Loucy (cell line): ENCODE measurements around the gene EHF.

Source experiments
- H2AFZ ChIP-seq: fragments of 200-600 bp; sonication (generic); 2 replicates; pipeline ENCODE4 v1.6.0; 2016; ENCODE audit warnings: antibody characterized with exemption, mild to moderate bottlenecking, low read length, moderate library complexity
- H3F3A ChIP-seq: fragments of 200-600 bp; 2 replicates; pipeline ENCODE4 v1.6.0; 2016; ENCODE audit warnings: antibody characterized with exemption, low read depth, mild to moderate bottlenecking
- H3K27me3 ChIP-seq: fragments of 200-600 bp; sonication (generic); 2 replicates; pipeline ENCODE4 v1.6.1; 2014; ENCODE audit warnings: low read length, mild to moderate bottlenecking; ENCODE audit not compliant: insufficient read depth, poor library complexity, severe bottlenecking
- H3K36me3 ChIP-seq: fragments of 200-600 bp; sonication (generic); 2 replicates; pipeline ENCODE4 v1.6.1; 2016; ENCODE audit warnings: low read length; ENCODE audit not compliant: insufficient read depth
- H3K4me1 ChIP-seq: fragments of 200-600 bp; sonication (generic); 2 replicates; pipeline ENCODE4 v1.5.1; 2014; ENCODE audit warnings: low read length, mild to moderate bottlenecking; ENCODE audit not compliant: insufficient read depth, poor library complexity, severe bottlenecking
- H3K4me2 ChIP-seq: fragments of 200-600 bp; sonication (generic); 2 replicates; pipeline ENCODE4 v1.6.0; 2014; ENCODE audit warnings: antibody characterized with exemption, low read length, low read depth, mild to moderate bottlenecking; ENCODE audit not compliant: poor library complexity, severe bottlenecking
- H3K4me3 ChIP-seq: fragments of 200-600 bp; sonication (generic); 2 replicates; pipeline ENCODE4 v1.5.1; 2014; ENCODE audit warnings: low read length, mild to moderate bottlenecking, mixed read lengths; ENCODE audit not compliant: poor library complexity, severe bottlenecking
- H3K79me2 ChIP-seq: fragments of 200-600 bp; sonication (generic); 2 replicates; pipeline ENCODE4 v1.6.1; 2014; ENCODE audit warnings: low read length; ENCODE audit not compliant: insufficient read depth
- H3K9ac ChIP-seq: fragments of 200-600 bp; sonication (generic); 2 replicates; pipeline ENCODE4 v1.6.0; 2014; ENCODE audit warnings: mild to moderate bottlenecking, low read depth, low read length, moderate library complexity; ENCODE audit not compliant: poor library complexity, severe bottlenecking
- H3K9me2 ChIP-seq: fragments of 200-600 bp; sonication (generic); replicated peaks from 2 replicates; pipeline ENCODE4 v1.6.1; 2016; ENCODE audit warnings: low read depth, low read length, mixed read lengths
- H3K9me3 ChIP-seq: fragments of 200-600 bp; sonication (generic); 2 replicates; pipeline ENCODE4 v1.6.1; 2014; ENCODE audit warnings: mild to moderate bottlenecking, antibody characterized with exemption, low read length, low read depth; ENCODE audit not compliant: insufficient read depth
- H4K20me1 ChIP-seq: fragments of 200-600 bp; sonication (generic); 2 replicates; pipeline ENCODE4 v1.6.0; 2014; ENCODE audit warnings: antibody characterized with exemption, low read length, mild to moderate bottlenecking; ENCODE audit not compliant: insufficient read depth, poor library complexity, severe bottlenecking
- EZH2phosphoT487 ChIP-seq: fragments of 200-600 bp; IDR thresholded peaks from 2 replicates; pipeline ENCODE4 v1.6.1; 2018; ENCODE audit warnings: antibody characterized with exemption, mild to moderate bottlenecking, moderate library complexity, borderline replicate concordance
- TF ChIP-seq, protein P1 (sequence below): fragments of 200-600 bp; sonication (generic); conservative IDR thresholded peaks from 2 replicates; pipeline ENCODE4 v1.5.1; 2014; ENCODE audit warnings: mild to moderate bottlenecking, antibody characterized with exemption, low read length

EHF gene

DNA sequence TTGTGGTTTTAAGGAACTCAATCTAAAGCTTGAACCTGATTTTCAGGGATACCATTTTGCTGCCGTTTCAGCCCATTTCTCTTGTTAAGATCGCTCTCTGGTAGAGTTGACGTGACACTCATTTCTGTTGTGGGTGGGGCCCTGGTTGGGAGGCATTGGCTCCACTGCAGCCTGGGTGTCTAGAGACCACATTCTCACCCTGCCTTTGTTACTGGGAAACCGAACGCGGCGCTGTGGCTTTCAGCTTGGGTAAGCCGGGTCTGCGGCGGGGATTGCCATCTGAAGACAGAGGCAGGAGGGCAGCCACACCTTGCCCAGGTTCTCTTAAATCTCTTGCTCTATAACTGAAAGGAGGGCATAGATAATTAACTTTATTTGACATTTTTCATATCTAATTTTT lies 3.2 kb downstream of the EHF start:
- no peaks in the 10 kb centered on the region for H3F3A ChIP-seq
- H3K4me3 ChIP-seq, result no peak overlapping the region
- no peaks in the 10 kb centered on the region for H3K4me1 ChIP-seq

DNA sequence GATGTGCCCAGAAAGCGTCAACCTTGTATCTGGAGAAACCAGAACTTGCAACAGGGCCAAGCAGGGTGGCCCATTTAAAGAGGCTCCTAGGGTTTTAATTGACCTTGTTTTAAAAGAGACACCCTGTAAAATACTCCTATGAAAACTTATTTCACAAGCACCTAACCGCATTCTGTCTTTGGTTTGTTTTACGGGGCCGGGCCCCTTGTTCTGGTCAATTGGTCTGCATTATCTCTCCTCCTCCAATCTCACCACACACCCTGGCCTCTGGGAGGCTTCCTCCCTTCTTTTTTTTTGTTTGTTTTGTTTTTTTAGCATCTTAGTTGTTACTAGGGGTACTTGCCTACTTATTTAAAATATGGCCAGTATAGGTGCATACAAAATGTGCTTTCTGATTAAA lies 4.7 kb downstream of the EHF start:
- H3K9me2 ChIP-seq, result no peaks in the 10 kb centered on the region
- no peaks in the 10 kb centered on the region for H3K79me2 ChIP-seq
- no peaks in the 10 kb centered on the region for H3F3A ChIP-seq
- TF ChIP-seq EZH2phosphoT487, result no peak
- TF ChIP-seq, protein P1, sequence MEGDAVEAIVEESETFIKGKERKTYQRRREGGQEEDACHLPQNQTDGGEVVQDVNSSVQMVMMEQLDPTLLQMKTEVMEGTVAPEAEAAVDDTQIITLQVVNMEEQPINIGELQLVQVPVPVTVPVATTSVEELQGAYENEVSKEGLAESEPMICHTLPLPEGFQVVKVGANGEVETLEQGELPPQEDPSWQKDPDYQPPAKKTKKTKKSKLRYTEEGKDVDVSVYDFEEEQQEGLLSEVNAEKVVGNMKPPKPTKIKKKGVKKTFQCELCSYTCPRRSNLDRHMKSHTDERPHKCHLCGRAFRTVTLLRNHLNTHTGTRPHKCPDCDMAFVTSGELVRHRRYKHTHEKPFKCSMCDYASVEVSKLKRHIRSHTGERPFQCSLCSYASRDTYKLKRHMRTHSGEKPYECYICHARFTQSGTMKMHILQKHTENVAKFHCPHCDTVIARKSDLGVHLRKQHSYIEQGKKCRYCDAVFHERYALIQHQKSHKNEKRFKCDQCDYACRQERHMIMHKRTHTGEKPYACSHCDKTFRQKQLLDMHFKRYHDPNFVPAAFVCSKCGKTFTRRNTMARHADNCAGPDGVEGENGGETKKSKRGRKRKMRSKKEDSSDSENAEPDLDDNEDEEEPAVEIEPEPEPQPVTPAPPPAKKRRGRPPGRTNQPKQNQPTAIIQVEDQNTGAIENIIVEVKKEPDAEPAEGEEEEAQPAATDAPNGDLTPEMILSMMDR, result no peak
- H3K4me1 ChIP-seq, result no peaks in the 10 kb centered on the region
- no peak overlapping the region for H2AFZ ChIP-seq
- H3K9ac ChIP-seq, result no peak overlapping the region
- no peaks in the 10 kb centered on the region for H3K36me3 ChIP-seq
- H3K9me3 ChIP-seq, result no peaks in the 10 kb centered on the region
- H4K20me1 ChIP-seq, result no peaks in the 10 kb centered on the region
- H3K4me2 ChIP-seq, result no peak overlapping the region
- no peaks in the 10 kb centered on the region for H3K27me3 ChIP-seq
- H3K4me3 ChIP-seq, result no peak overlapping the region

More for the DNA sequence above, 3.2 kb downstream of the EHF start:
- H4K20me1 ChIP-seq, result no peaks in the 10 kb centered on the region
- H3K36me3 ChIP-seq, result no peaks in the 10 kb centered on the region
- no peak overlapping the region for H3K4me2 ChIP-seq
- H3K79me2 ChIP-seq, result no peaks in the 10 kb centered on the region
- H2AFZ ChIP-seq, result no peak overlapping the region
- H3K9ac ChIP-seq, result no peak overlapping the region
- H3K9me2 ChIP-seq, result no peaks in the 10 kb centered on the region
- H3K27me3 ChIP-seq, result no peaks in the 10 kb centered on the region
- no peaks in the 10 kb centered on the region for H3K9me3 ChIP-seq
- TF ChIP-seq, protein P1, result no peak
- no peak for TF ChIP-seq EZH2phosphoT487

DNA sequence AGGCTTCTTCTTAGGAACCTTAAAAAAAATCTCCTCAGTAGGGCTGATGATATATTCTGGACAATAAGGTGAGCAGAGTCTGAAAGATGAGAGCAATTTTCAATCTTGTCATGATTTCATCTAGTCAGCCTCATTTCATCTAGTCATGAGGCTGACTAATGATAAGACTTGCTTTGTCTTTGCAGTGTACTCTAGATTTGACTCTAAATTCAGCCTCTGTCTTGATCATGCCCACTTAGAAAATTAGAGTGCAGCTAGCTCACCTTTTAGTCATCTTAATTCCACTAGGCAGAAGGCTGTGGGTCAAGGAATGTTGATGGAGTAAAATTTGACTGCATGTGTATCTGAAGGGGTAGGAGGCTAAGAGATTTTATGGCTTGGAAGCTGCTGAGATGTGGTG lies 5.5 kb downstream of the EHF start:
- H3K9me3 ChIP-seq, result no peaks in the 10 kb centered on the region
- H3K4me1 ChIP-seq, result no peaks in the 10 kb centered on the region
- no peaks in the 10 kb centered on the region for H3K9me2 ChIP-seq
- no peaks in the 10 kb centered on the region for H3K27me3 ChIP-seq
- no peaks in the 10 kb centered on the region for H3K79me2 ChIP-seq
- H3K9ac ChIP-seq, result no peak overlapping the region
- H3K36me3 ChIP-seq, result no peaks in the 10 kb centered on the region
- H3K4me2 ChIP-seq, result no peak overlapping the region
- no peak for TF ChIP-seq EZH2phosphoT487
- TF ChIP-seq, protein P1, result no peak
- H3F3A ChIP-seq, result no peaks in the 10 kb centered on the region
- H4K20me1 ChIP-seq, result no peaks in the 10 kb centered on the region
- H2AFZ ChIP-seq, result no peak overlapping the region
- no peak overlapping the region for H3K4me3 ChIP-seq
